ENCODE measurements around the gene C10orf120. TPM values are rescaled to one million over a fixed set of nuclear protein-coding genes. Genes with fewer than 3 reads are reported as not detected.

The C10orf120 gene
- total and polyA plus RNA-seq, 2 experiments from 2014 or later = not detected

DNA sequence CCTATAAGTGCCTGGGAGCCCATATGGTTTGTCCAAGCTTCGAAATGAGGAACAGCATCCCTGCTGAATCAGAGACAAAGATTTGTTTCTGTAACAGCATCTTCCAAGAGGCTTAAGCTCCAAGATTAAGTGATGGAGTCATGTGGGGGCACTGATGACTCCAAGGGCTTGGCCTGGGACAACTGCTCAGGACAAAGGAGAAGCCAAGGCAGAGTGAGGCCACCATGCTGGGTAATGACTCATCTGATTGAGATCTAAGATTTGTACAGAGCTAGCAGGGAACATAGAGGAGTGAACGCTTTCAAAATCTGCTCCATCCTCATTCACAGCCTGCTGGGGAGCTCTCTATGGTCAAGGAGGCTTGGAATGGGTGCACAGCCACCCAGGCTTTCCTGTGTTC lies 49.3 kb downstream of the C10orf120 start:
- no peak overlapping the region for H3K4me3 Mint-ChIP-seq
- H3K9me2 ChIP-seq (ENCODE audit: insufficient read depth) = 0 out of 2 replicates have a peak, but pooled peaks cover 3% of the 10 kb centered on the region
- H2AFZ ChIP-seq = no peak overlapping the region
- H3K9me3 Mint-ChIP-seq = no peaks in the 10 kb centered on the region
- no peaks in the 10 kb centered on the region for H3K36me3 Mint-ChIP-seq (ENCODE audit: low read depth)
- H4K20me1 ChIP-seq (replicated peaks; ENCODE audit: insufficient read depth) = no peaks in the 10 kb centered on the region
- no peaks in the 10 kb centered on the region for H3K4me1 ChIP-seq (ENCODE audit: insufficient read depth)
- no peaks in the 10 kb centered on the region for H3K36me3 ChIP-seq (ENCODE audit: insufficient read depth)
- peaks cover 2% of the 10 kb centered on the region for H3K27me3 Mint-ChIP-seq (ENCODE audit: insufficient read depth, low read depth, poor library complexity)
- no peak overlapping the region for H3K27ac Mint-ChIP-seq
- no peaks in the 10 kb centered on the region for H3K4me1 Mint-ChIP-seq
- H3F3A ChIP-seq (replicated peaks; ENCODE audit: low read depth) = no peaks in the 10 kb centered on the region
- H3K27me3 ChIP-seq (ENCODE audit: insufficient read depth) = no peaks in the 10 kb centered on the region
- no peak overlapping the region for H3K4me2 ChIP-seq
- DNase-seq (ENCODE audit: low spot score) (no peak), ATAC-seq (no peak)
- no peak overlapping the region for H3K27ac ChIP-seq (ENCODE audit: low read depth)
- no peaks in the 10 kb centered on the region for H3K79me2 ChIP-seq (replicated peaks; ENCODE audit: insufficient read depth)
- no peak for TF ChIP-seq JUNB (IDR thresholded peaks at IDR 0.05; ENCODE audit: unreplicated experiment)
- TF ChIP-seq ZNF462 (CRISPR knock-in tag; IDR thresholded peaks at IDR 0.05) = no peak
- no peak overlapping the region for H3K4me3 ChIP-seq

DNA sequence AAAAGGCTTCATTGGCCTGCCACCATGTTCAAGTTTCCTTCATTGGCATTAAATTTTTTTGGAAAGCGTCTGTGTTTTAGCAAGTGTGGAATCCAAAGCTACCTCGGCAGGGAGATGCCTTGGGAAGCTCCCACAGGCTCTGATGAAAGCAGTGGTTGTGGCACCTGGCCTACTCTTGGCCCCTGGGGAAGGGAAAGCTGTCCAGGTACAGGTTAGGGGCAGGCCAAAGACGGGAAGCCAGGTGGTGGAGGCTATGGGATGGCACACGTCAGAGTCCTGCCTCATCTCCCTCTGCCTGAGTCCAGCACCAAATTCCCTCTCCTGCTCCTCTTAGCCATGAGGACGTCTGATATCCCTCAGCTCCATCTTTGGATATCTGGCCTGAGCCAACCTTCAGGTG lies 49.7 kb downstream of the C10orf120 start:
- ATAC-seq (no peak), DNase-seq (ENCODE audit: low spot score) (no peak)
- Histone ChIP-seq H3K27ac (ENCODE audit: low read depth) (no peak overlapping the region), H2AFZ (no peak overlapping the region), H3K4me1 (ENCODE audit: insufficient read depth) (no peaks in the 10 kb centered on the region), H3K9me2 (ENCODE audit: insufficient read depth) (no peaks in the 10 kb centered on the region), H3K4me2 (no peak overlapping the region), H3K27me3 (ENCODE audit: insufficient read depth) (no peaks in the 10 kb centered on the region), H4K20me1 (replicated peaks; ENCODE audit: insufficient read depth) (no peaks in the 10 kb centered on the region), H3F3A (replicated peaks; ENCODE audit: low read depth) (no peaks in the 10 kb centered on the region), H3K4me3 (no peak overlapping the region), H3K79me2 (replicated peaks; ENCODE audit: insufficient read depth) (no peaks in the 10 kb centered on the region), H3K36me3 (ENCODE audit: insufficient read depth) (no peaks in the 10 kb centered on the region)
- Mint-ChIP-seq H3K4me3 (no peak overlapping the region), H3K9me3 (no peaks in the 10 kb centered on the region), H3K36me3 (ENCODE audit: low read depth) (no peaks in the 10 kb centered on the region), H3K27me3 (ENCODE audit: insufficient read depth, low read depth, poor library complexity) (peaks cover 2% of the 10 kb centered on the region), H3K27ac (no peak overlapping the region), H3K4me1 (no peaks in the 10 kb centered on the region)
- no peak for TF ChIP-seq JUNB (IDR thresholded peaks at IDR 0.05; ENCODE audit: unreplicated experiment)
- TF ChIP-seq NANOG (IDR thresholded peaks at IDR 0.05; ENCODE audit: borderline replicate concordance) = no peak
- no peak for TF ChIP-seq ETS1 (IDR thresholded peaks at IDR 0.05)
- TF ChIP-seq ZNF331 (CRISPR knock-in tag; IDR thresholded peaks at IDR 0.05; ENCODE audit: low read depth) = no peak
- TF ChIP-seq CTCF (conservative IDR thresholded peaks at IDR 0.05; ENCODE audit: low read depth in 2 of 2) = no peak
- no peak for TF ChIP-seq POLR2AphosphoS5 (IDR thresholded peaks at IDR 0.05; ENCODE audit: low read depth)
- TF ChIP-seq EZH2 (IDR thresholded peaks at IDR 0.05; ENCODE audit: low read depth, unreplicated experiment) = no peak

Data from GM23338 (cell line).